Measurements from ENCODE around the gene BCL2L1.

GRCh38 chr20:31769681-31770080 is 47.0 kb upstream of the BCL2L1 start:
- no peak for TF ChIP-seq CTCF (IDR thresholded peaks at IDR 0.05; ENCODE audit: low read length)
- TF ChIP-seq EZH2 (IDR thresholded peaks at IDR 0.05; ENCODE audit: borderline replicate concordance, low read length), result no peak

Data from OCI-LY1 (cell line).